ENCODE measurements around the gene IVNS1ABP.

IVNS1ABP gene

GRCh38 chr1:185300152-185300551, 16.9 kb downstream of the IVNS1ABP start:
- no peak for TF ChIP-seq CTCF (IDR thresholded peaks at IDR 0.05; ENCODE audit: insufficient read depth, low read length, poor library complexity, severe bottlenecking)
- H3K4me3 ChIP-seq (replicated peaks; ENCODE audit: low read depth, low read length), result no peak overlapping the region
- no peak for DNase-seq (ENCODE audit: extremely low read depth, insufficient read length)
- H3K27me3 ChIP-seq (replicated peaks; ENCODE audit: control insufficient read depth, insufficient read depth, low read length), result no peaks in the 10 kb centered on the region
- H3K36me3 ChIP-seq (ENCODE audit: control insufficient read depth, insufficient read depth, low read length), result peaks cover 17% of the 10 kb centered on the region

- no peak overlapping the region for H3K4me3 ChIP-seq (replicated peaks; ENCODE audit: low read depth, low read length)
- no peak for DNase-seq (ENCODE audit: extremely low read depth, insufficient read length)
- no peak for TF ChIP-seq CTCF (IDR thresholded peaks at IDR 0.05; ENCODE audit: insufficient read depth, low read length, poor library complexity, severe bottlenecking)
- H3K36me3 ChIP-seq (ENCODE audit: control insufficient read depth, insufficient read depth, low read length), result peaks cover 17% of the 10 kb centered on the region
- no peaks in the 10 kb centered on the region for H3K27me3 ChIP-seq (replicated peaks; ENCODE audit: control insufficient read depth, insufficient read depth, low read length)
Measured at GRCh38 chr1:185297982-185298381, 19.1 kb downstream of the IVNS1ABP start.

GRCh38 chr1:185295091-185295490, 22.0 kb downstream of the IVNS1ABP start:
- peaks cover 8% of the 10 kb centered on the region for H3K36me3 ChIP-seq (ENCODE audit: control insufficient read depth, insufficient read depth, low read length)
- no peak for DNase-seq (ENCODE audit: extremely low read depth, insufficient read length)
- TF ChIP-seq CTCF (IDR thresholded peaks at IDR 0.05; ENCODE audit: insufficient read depth, low read length, poor library complexity, severe bottlenecking), result no peak
- no peaks in the 10 kb centered on the region for H3K27me3 ChIP-seq (replicated peaks; ENCODE audit: control insufficient read depth, insufficient read depth, low read length)
- H3K4me3 ChIP-seq (replicated peaks; ENCODE audit: low read depth, low read length), result no peak overlapping the region

- DNase-seq (ENCODE audit: extremely low read depth, insufficient read length), result no peak
- no peaks in the 10 kb centered on the region for H3K27me3 ChIP-seq (replicated peaks; ENCODE audit: control insufficient read depth, insufficient read depth, low read length)
- H3K36me3 ChIP-seq (ENCODE audit: control insufficient read depth, insufficient read depth, low read length), result peaks cover 6% of the 10 kb centered on the region
- TF ChIP-seq CTCF (IDR thresholded peaks at IDR 0.05; ENCODE audit: insufficient read depth, low read length, poor library complexity, severe bottlenecking), result no peak
- H3K4me3 ChIP-seq (replicated peaks; ENCODE audit: low read depth, low read length), result no peak overlapping the region
Measured at GRCh38 chr1:185293967-185294542, 23.0 kb downstream of the IVNS1ABP start.

- H3K27me3 ChIP-seq (replicated peaks; ENCODE audit: control insufficient read depth, insufficient read depth, low read length), result no peaks in the 10 kb centered on the region
- no peak for DNase-seq (ENCODE audit: extremely low read depth, insufficient read length)
- no peak for TF ChIP-seq CTCF (IDR thresholded peaks at IDR 0.05; ENCODE audit: insufficient read depth, low read length, poor library complexity, severe bottlenecking)
- no peak overlapping the region for H3K4me3 ChIP-seq (replicated peaks; ENCODE audit: low read depth, low read length)
- H3K36me3 ChIP-seq (ENCODE audit: control insufficient read depth, insufficient read depth, low read length), result peaks cover 2% of the 10 kb centered on the region
Measured at GRCh38 chr1:185292237-185292636, 24.8 kb downstream of the IVNS1ABP start.

- no peak for TF ChIP-seq CTCF (IDR thresholded peaks at IDR 0.05; ENCODE audit: insufficient read depth, low read length, poor library complexity, severe bottlenecking)
- H3K36me3 ChIP-seq (ENCODE audit: control insufficient read depth, insufficient read depth, low read length), result peaks cover under 1% of the 10 kb centered on the region
Measured at GRCh38 chr1:185291652-185292051, 25.4 kb downstream of the IVNS1ABP start.

More at GRCh38 chr1:185291652-185292051, 25.4 kb downstream of the IVNS1ABP start:
- Histone ChIP-seq H3K4me3 (replicated peaks; ENCODE audit: low read depth, low read length) (no peak overlapping the region), H3K27me3 (replicated peaks; ENCODE audit: control insufficient read depth, insufficient read depth, low read length) (no peaks in the 10 kb centered on the region)
- no peak for DNase-seq (ENCODE audit: extremely low read depth, insufficient read length)

Measured in GM06990 (cell line).